ENCODE measurements around the gene ZMYM3. TPM values are rescaled to one million over a fixed set of nuclear protein-coding genes. Genes with fewer than 3 reads are reported as not detected.

Gene ZMYM3
- total RNA-seq, 1 experiment from 2014 or later, result 77.5 TPM

GRCh38 chrX:71217298-71217697 lies 36.6 kb downstream of the ZMYM3 start (continued):
- TF ChIP-seq, protein P1, sequence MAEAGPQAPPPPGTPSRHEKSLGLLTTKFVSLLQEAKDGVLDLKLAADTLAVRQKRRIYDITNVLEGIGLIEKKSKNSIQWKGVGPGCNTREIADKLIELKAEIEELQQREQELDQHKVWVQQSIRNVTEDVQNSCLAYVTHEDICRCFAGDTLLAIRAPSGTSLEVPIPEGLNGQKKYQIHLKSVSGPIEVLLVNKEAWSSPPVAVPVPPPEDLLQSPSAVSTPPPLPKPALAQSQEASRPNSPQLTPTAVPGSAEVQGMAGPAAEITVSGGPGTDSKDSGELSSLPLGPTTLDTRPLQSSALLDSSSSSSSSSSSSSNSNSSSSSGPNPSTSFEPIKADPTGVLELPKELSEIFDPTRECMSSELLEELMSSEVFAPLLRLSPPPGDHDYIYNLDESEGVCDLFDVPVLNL (CRISPR knock-in tag; IDR thresholded peaks at IDR 0.05; ENCODE audit: borderline replicate concordance, low read depth), result no peak

GRCh38 chrX:71216485-71216884 lies 37.5 kb downstream of the ZMYM3 start:
- Mint-ChIP-seq H3K27me3 (ENCODE audit: low read depth) (no peaks in the 10 kb centered on the region; the same call in 1 of the 2 replicates), H3K4me3 (no peak overlapping the region), H3K9me3 (no peaks in the 10 kb centered on the region), H3K27ac (peak overlapping the region; percentile 83), H3K4me1 (peaks cover 25% of the 10 kb centered on the region), H3K36me3 (no peaks in the 10 kb centered on the region)
- ATAC-seq (no peak), DNase-seq (ENCODE audit: low spot score) (no peak)
- TF ChIP-seq NR2C2 (CRISPR knock-in tag; IDR thresholded peaks at IDR 0.05), result no peak
- TF ChIP-seq, protein P2, sequence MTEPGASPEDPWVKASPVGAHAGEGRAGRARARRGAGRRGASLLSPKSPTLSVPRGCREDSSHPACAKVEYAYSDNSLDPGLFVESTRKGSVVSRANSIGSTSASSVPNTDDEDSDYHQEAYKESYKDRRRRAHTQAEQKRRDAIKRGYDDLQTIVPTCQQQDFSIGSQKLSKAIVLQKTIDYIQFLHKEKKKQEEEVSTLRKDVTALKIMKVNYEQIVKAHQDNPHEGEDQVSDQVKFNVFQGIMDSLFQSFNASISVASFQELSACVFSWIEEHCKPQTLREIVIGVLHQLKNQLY (CRISPR knock-in tag; IDR thresholded peaks at IDR 0.05), result no peak
- TF ChIP-seq ZBTB21 (CRISPR knock-in tag; IDR thresholded peaks at IDR 0.05; ENCODE audit: borderline replicate concordance), result no peak
- TF ChIP-seq, protein P3, sequence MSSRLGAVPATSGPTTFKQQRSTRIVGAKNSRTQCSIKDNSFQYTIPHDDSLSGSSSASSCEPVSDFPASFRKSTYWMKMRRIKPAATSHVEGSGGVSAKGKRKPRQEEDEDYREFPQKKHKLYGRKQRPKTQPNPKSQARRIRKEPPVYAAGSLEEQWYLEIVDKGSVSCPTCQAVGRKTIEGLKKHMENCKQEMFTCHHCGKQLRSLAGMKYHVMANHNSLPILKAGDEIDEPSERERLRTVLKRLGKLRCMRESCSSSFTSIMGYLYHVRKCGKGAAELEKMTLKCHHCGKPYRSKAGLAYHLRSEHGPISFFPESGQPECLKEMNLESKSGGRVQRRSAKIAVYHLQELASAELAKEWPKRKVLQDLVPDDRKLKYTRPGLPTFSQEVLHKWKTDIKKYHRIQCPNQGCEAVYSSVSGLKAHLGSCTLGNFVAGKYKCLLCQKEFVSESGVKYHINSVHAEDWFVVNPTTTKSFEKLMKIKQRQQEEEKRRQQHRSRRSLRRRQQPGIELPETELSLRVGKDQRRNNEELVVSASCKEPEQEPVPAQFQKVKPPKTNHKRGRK (CRISPR knock-in tag; IDR thresholded peaks at IDR 0.05; ENCODE audit: borderline replicate concordance), result no peak
- TF ChIP-seq, protein P4, sequence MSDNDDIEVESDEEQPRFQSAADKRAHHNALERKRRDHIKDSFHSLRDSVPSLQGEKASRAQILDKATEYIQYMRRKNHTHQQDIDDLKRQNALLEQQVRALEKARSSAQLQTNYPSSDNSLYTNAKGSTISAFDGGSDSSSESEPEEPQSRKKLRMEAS (CRISPR knock-in tag; IDR thresholded peaks at IDR 0.05), result no peak
- ChIA-PET CTCF (interaction anchor here (0.6 kb wide), 1 partner anchor 18 kb away, joined by 4 read pairs; no protein-coding TSS in a partner anchor), POLR2A (interaction anchor here (0.8 to 1.4 kb wide), 2 partner anchors 34 to 67 kb away, joined by 3 to 4 read pairs; partner anchors contain the start of gene NONO)

DNA sequence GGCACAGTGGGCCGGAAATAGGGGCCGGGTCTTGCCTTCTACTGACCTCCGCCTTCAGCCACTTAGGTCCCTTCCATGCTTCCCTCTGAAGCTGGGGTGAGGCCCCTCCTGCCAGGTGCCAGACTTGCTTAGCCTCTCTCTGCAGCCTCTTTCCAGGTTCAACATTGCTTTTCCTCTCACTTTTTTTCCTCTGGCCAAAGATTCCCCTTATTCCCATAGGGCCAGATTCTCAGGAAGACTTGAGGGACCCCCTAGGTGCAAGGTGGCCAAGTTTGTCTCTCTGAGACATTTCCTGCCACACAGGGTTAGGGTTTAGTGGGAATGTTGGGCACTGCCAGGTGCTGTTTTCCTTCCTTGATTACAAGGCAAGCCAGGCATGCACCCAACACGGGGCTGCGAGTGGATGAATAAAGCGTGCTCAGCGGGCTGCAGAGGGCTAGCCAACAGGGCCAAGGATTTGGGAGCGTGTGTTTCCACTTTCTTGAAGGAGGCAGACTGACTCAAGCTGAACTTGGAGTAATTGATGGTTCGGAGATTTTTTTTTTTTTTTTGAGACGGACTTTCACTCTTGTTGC lies 38.5 kb downstream of the ZMYM3 start:
- POLR2A ChIA-PET, result no interaction called here

DNA sequence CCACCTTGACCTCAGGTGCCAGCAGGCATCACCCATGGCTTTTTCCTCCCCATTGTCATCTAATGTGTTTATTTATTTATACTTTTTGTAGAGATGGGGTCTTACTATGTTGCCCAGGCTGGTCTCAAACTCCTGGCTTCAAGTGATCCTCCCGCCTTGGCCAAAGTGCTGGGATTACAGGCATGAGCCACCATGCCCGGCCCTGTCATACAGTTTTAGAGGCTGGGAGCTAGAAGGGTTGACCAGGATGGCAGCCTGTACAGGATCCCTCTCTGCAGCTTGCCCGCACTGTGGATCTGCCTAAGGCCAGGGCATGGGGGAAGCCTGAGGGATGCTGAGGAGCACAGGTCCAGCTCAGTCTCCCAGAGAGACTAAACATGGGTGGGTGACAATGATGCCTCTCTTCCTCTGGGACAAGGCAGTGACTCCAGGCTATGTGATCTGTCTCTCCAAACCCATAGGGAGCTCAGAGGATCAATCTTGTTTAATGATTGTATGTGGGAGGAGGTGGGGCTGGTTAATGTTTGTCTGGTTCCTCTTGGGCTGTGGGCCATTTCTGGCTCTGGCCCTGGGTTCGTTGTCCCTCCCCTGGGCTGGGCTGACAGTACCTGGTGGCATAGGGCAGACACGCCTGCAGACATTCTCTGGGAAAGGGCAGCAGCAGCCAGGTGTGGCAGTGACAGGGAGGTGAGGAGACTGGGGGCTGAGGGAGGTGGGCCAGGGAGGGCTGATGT lies 39.2 kb downstream of the ZMYM3 start:
- DNase-seq (ENCODE audit: low spot score), result no peak
- CTCF ChIA-PET, result no interaction called here
- H3K27ac Mint-ChIP-seq, result no peak overlapping the region
- peaks cover 25% of the 10 kb centered on the region for H3K4me1 Mint-ChIP-seq
- POLR2A ChIA-PET, result no interaction called here
- no peak overlapping the region for H3K4me3 Mint-ChIP-seq
- H3K27me3 Mint-ChIP-seq (ENCODE audit: low read depth), result no peaks in the 10 kb centered on the region; the same call in 1 of the 2 replicates
- no peak for ATAC-seq
- no peaks in the 10 kb centered on the region for H3K36me3 Mint-ChIP-seq
- no peaks in the 10 kb centered on the region for H3K9me3 Mint-ChIP-seq
- TF ChIP-seq, protein P5, sequence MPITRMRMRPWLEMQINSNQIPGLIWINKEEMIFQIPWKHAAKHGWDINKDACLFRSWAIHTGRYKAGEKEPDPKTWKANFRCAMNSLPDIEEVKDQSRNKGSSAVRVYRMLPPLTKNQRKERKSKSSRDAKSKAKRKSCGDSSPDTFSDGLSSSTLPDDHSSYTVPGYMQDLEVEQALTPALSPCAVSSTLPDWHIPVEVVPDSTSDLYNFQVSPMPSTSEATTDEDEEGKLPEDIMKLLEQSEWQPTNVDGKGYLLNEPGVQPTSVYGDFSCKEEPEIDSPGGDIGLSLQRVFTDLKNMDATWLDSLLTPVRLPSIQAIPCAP (CRISPR knock-in tag; IDR thresholded peaks at IDR 0.05), result no peak
- TF ChIP-seq FOXP1 (CRISPR knock-in tag; IDR thresholded peaks at IDR 0.05; ENCODE audit: borderline replicate concordance) (no peak), ZBTB21 (CRISPR knock-in tag; IDR thresholded peaks at IDR 0.05; ENCODE audit: borderline replicate concordance) (no peak), CREB1 (CRISPR knock-in tag; IDR thresholded peaks at IDR 0.05) (no peak), TEAD1 (CRISPR knock-in tag; IDR thresholded peaks at IDR 0.05) (no peak), NFATC4 (CRISPR knock-in tag; IDR thresholded peaks at IDR 0.05) (no peak), ZNF317 (CRISPR knock-in tag; IDR thresholded peaks at IDR 0.05; ENCODE audit: borderline replicate concordance, low read depth) (no peak), HMGA2 (CRISPR knock-in tag; IDR thresholded peaks at IDR 0.05) (no peak), TP53 (CRISPR knock-in tag; IDR thresholded peaks at IDR 0.05) (no peak), SMAD4 (CRISPR knock-in tag; IDR thresholded peaks at IDR 0.05) (no peak)

More for the DNA sequence above, 38.5 kb downstream of the ZMYM3 start:
- Mint-ChIP-seq H3K4me1 (peaks cover 25% of the 10 kb centered on the region), H3K27me3 (ENCODE audit: low read depth) (no peaks in the 10 kb centered on the region; the same call in 1 of the 2 replicates), H3K4me3 (no peak overlapping the region), H3K27ac (no peak overlapping the region), H3K36me3 (no peaks in the 10 kb centered on the region), H3K9me3 (no peaks in the 10 kb centered on the region)
- no peak for TF ChIP-seq ELF4 (CRISPR knock-in tag; IDR thresholded peaks at IDR 0.05; ENCODE audit: low read depth)
- no peak for TF ChIP-seq NR3C1 (CRISPR knock-in tag; conservative IDR thresholded peaks at IDR 0.05; ENCODE audit: low read depth)
- TF ChIP-seq PRRX2 (CRISPR knock-in tag; IDR thresholded peaks at IDR 0.05), result no peak
- TF ChIP-seq GRHL2 (CRISPR knock-in tag; IDR thresholded peaks at IDR 0.05; ENCODE audit: insufficient replicate concordance, severe bottlenecking), result no peak
- no peak for TF ChIP-seq HMGA2 (CRISPR knock-in tag; IDR thresholded peaks at IDR 0.05)
- TF ChIP-seq IRF2 (CRISPR knock-in tag; IDR thresholded peaks at IDR 0.05; ENCODE audit: borderline replicate concordance, low read depth), result no peak
- TF ChIP-seq CBFB (CRISPR knock-in tag; IDR thresholded peaks at IDR 0.05; ENCODE audit: low read depth), result no peak
- TF ChIP-seq, protein P6, sequence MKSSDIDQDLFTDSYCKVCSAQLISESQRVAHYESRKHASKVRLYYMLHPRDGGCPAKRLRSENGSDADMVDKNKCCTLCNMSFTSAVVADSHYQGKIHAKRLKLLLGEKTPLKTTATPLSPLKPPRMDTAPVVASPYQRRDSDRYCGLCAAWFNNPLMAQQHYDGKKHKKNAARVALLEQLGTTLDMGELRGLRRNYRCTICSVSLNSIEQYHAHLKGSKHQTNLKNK (CRISPR knock-in tag; IDR thresholded peaks at IDR 0.05), result no peak
- no peak for TF ChIP-seq USF1 (CRISPR knock-in tag; IDR thresholded peaks at IDR 0.05)
- no peak for TF ChIP-seq RELA (CRISPR knock-in tag; IDR thresholded peaks at IDR 0.05; ENCODE audit: borderline replicate concordance)
- DNase-seq (ENCODE audit: low spot score) (no peak), ATAC-seq (no peak)
- CTCF ChIA-PET, result no interaction called here
